ENCODE data around the gene CDC6. TPM values are rescaled to one million over a fixed set of nuclear protein-coding genes. Genes with fewer than 3 reads are reported as not detected.
A peak's percentile ranks its signal among the peaks of the same experiment; 100 is the strongest.

Gene CDC6
- total RNA-seq, 1 donor from 2014 or later = 3.7 TPM

DNA sequence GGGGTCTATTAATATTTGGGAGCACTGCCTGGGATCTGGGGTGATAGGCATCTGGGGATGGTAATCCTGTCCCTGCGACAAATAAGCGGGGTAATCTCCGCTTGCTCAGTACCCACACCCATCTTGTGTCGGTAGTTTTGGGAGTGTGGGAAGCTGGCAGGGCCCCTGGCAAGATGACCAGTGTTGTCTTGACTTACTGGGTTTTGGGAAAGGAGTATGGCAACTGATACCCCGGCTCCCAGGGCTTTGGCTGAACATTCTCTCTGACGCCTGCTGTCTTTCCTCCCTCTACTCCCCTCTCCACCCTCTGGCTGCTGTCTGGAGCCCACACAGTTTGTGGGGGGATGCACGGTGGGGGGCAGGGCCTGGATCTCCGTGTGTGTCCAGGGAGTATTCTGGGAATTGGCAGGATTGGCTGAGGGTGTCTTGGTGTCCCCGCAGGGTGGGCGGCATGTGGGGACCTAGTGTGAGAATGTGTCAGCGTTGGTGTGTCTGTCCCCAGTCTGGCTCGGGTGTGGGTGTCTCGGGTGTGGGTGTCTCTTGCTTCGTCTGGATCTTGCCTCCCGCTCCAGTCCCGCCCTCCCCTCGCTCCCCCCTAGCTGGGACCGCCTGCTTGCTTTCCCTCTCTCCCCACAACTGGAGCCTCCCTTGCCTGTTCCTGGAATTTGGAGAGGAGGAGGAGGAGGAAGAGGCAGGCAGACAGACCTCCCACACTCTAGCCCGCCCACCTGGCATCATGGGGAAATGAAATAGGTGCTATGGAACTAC lies 33.3 kb downstream of the CDC6 start:
- peak in 1 of 2 donors; percentile 96 for DNase-seq (ENCODE audit: extremely low spot score in 2 of 2)
- H3K4me1 ChIP-seq = peaks cover 94% of the 10 kb centered on the region
- intact Hi-C loops (cut with DNase I) = no loop called here
- peak overlapping the region; percentile 96 for H3K27ac ChIP-seq
- peak; percentile 15 to 60 for TF ChIP-seq POLR2AphosphoS5 (IDR thresholded peaks at IDR 0.05; ENCODE audit: insufficient read depth in 1 of 2, low read depth in 1 of 2)
- peak in 1 of 2 donors; percentile 30 for TF ChIP-seq POLR2A (IDR thresholded peaks at IDR 0.05)
- TF ChIP-seq, protein P1, sequence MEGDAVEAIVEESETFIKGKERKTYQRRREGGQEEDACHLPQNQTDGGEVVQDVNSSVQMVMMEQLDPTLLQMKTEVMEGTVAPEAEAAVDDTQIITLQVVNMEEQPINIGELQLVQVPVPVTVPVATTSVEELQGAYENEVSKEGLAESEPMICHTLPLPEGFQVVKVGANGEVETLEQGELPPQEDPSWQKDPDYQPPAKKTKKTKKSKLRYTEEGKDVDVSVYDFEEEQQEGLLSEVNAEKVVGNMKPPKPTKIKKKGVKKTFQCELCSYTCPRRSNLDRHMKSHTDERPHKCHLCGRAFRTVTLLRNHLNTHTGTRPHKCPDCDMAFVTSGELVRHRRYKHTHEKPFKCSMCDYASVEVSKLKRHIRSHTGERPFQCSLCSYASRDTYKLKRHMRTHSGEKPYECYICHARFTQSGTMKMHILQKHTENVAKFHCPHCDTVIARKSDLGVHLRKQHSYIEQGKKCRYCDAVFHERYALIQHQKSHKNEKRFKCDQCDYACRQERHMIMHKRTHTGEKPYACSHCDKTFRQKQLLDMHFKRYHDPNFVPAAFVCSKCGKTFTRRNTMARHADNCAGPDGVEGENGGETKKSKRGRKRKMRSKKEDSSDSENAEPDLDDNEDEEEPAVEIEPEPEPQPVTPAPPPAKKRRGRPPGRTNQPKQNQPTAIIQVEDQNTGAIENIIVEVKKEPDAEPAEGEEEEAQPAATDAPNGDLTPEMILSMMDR (IDR thresholded peaks at IDR 0.05) = no peak
- H3K27me3 ChIP-seq = no peaks in the 10 kb centered on the region
- no peaks in the 10 kb centered on the region for H3K36me3 ChIP-seq
- H3K4me3 ChIP-seq = peak overlapping the region; percentile 80 to 86
- H3K9me3 ChIP-seq = no peaks in the 10 kb centered on the region

DNA sequence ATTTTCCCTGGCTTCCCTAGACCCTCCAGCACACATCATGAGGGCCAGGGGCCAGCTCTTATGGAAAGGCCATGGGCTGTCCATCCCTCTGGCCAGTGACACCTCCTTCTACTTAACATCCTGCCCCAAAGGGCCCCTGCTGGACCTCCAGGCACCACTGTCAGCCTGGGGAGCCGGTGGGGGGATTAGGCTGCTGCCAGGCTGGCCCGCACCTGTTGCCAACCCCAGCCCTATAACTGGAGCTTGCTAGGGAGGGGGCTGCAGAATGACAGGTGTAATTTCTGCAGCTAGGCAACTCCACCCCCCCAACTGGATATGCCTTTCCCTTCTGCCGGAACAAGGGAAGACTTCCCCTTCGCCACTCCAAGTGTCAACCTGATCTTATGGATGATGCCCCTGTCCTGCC lies 33.8 kb downstream of the CDC6 start:
- peak overlapping the region; percentile 80 to 86 for H3K4me3 ChIP-seq
- no peak for TF ChIP-seq POLR2A (IDR thresholded peaks at IDR 0.05)
- TF ChIP-seq, protein P1 (IDR thresholded peaks at IDR 0.05) = no peak
- no peak for TF ChIP-seq POLR2AphosphoS5 (IDR thresholded peaks at IDR 0.05; ENCODE audit: insufficient read depth in 1 of 2, low read depth in 1 of 2)
- peak overlapping the region; percentile 96 for H3K27ac ChIP-seq
- no peaks in the 10 kb centered on the region for H3K36me3 ChIP-seq
- intact Hi-C loops (cut with DNase I) = no loop called here
- no peak for DNase-seq (ENCODE audit: extremely low spot score in 2 of 2)
- H3K4me1 ChIP-seq = peaks cover 94% of the 10 kb centered on the region
- H3K9me3 ChIP-seq = no peaks in the 10 kb centered on the region
- no peaks in the 10 kb centered on the region for H3K27me3 ChIP-seq

DNA sequence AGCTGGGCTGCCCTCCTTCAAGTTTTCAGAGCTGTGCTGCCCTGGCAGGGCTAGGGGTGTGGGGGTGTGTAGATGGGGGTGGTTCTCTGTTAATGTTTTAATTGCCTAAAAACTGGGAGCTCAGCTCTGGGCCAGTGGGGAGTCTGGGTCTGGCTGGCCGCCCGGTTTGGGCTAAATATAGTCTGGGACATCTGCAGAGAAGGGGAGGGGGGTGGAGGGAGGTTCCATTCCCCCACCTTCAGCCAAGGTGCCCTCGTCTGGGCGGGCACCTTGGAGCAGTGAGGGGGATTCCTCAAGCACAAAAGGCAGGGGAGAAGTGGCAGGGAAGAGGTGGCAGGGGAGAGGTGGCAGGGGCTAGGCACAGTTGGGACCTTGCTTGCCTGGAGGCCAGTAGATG lies 34.3 kb downstream of the CDC6 start:
- DNase-seq (ENCODE audit: extremely low spot score in 2 of 2) = no peak

DNA sequence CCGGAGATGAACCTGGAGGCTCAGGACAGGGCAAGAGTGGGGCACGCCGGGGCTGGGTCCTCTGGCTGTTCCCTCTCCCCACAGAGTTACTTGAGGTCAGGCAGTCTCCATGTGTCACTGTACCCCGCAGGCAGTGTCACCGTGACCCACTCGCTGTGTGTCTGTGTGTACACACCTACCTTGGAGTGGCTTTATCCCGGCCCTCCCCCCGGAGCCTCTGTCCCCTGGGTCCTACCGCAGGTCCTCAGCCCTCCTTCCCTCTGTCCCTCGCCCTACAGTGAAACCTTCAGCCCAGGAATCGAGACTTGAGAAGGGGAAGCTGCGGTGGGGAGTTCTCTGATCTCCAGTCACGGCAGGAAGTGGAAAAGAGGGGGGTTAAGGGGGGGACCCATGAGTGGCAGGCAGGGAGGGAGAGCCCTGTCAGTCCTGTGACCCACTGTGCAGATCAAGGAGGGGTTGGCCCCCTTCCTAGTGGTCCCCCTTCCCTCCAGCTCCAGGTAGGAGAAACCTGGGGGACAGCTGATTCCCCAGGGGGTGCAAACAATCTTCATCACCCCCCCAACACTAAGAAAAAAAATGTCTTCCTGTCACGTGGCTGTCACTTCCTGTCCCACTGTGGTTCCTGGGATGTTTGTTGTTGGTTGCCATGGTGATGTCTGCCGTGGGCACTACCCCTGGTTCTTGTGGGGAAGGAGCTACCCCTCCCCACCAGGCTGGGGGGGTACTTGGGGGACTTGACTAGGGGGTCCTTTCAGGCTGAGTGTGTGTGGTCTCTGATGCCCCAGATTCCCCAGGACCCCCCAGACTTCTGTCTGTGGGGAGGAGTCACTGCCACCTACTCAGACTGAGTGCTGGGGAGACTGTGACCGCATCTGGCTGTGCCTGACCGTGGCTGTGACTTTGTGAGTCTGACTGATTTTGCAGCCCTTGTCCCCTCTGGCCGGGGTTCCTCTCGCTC lies 35.0 kb downstream of the CDC6 start:
- DNase-seq (ENCODE audit: extremely low spot score in 2 of 2) = no peak
- intact Hi-C loops (cut with DNase I) = no loop called here
- Histone ChIP-seq H3K4me1 (peaks cover 94% of the 10 kb centered on the region), H3K36me3 (no peaks in the 10 kb centered on the region), H3K27ac (peak overlapping the region; percentile 96), H3K9me3 (no peaks in the 10 kb centered on the region), H3K4me3 (peak overlapping the region; percentile 80 to 86), H3K27me3 (no peaks in the 10 kb centered on the region)
- TF ChIP-seq POLR2A (IDR thresholded peaks at IDR 0.05) = no peak
- TF ChIP-seq, protein P1 (IDR thresholded peaks at IDR 0.05) = no peak
- TF ChIP-seq POLR2AphosphoS5 (IDR thresholded peaks at IDR 0.05; ENCODE audit: insufficient read depth in 1 of 2, low read depth in 1 of 2) = peak; percentile 15 to 70

More for the DNA sequence above, 34.3 kb downstream of the CDC6 start:
- TF ChIP-seq, protein P1 (IDR thresholded peaks at IDR 0.05) = no peak
- TF ChIP-seq POLR2A (IDR thresholded peaks at IDR 0.05) (no peak), POLR2AphosphoS5 (IDR thresholded peaks at IDR 0.05; ENCODE audit: insufficient read depth in 1 of 2, low read depth in 1 of 2) (no peak)
- Histone ChIP-seq H3K36me3 (no peaks in the 10 kb centered on the region), H3K27me3 (no peaks in the 10 kb centered on the region), H3K9me3 (no peaks in the 10 kb centered on the region), H3K4me1 (peaks cover 94% of the 10 kb centered on the region), H3K27ac (peak overlapping the region; percentile 96), H3K4me3 (peak overlapping the region; percentile 80 to 86)
- intact Hi-C loops (cut with DNase I) = no loop called here
